GM19468 (cell line): ENCODE data around the gene GPC5.
"Not testable (repeated sequence)": the region's sequence is repeated elsewhere in the genome, so short reads cannot be mapped to it uniquely, and the experiment has no call there.

Source experiments
- ATAC-seq: cut with Tn5 transposase; IDR thresholded peaks from one replicate; pipeline ENCODE4 v1.9.1; 2021; ENCODE audit warnings: mild to moderate bottlenecking, moderate library complexity, moderate number of reproducible peaks; ENCODE audit not compliant: unreplicated experiment; ENCODE audit errors: extremely low read depth

GPC5 gene

GRCh38 chr13:92294533-92294932 is 896.1 kb downstream of the GPC5 start:
- ATAC-seq = not testable (repeated sequence)

DNA sequence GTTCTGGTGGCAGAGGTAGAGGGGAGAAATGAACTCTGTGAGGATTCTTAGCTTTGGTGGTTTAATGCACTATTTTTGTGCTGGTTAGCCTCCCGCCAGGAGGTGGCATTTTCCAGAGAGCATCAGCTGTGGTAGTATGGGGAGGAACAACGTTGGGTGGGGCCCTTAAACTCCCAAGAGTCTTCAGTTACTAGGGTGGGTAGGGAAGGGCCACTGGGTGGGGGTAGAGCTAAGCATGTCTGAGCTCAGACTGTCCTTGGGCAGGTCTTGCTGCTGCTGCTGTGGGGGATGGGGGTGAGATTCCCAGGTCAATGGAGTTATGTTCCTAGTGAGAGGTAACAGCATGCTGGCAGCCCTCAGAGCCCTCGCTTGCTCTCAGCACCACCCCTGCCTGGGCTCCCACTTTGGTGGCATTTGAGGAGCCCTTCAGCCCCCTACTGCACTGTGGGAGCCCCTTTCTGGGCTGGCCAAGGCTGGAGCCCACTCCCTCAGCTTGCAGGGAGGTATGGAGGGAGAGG is 897.8 kb downstream of the GPC5 start:
- ATAC-seq = not testable (repeated sequence)

DNA sequence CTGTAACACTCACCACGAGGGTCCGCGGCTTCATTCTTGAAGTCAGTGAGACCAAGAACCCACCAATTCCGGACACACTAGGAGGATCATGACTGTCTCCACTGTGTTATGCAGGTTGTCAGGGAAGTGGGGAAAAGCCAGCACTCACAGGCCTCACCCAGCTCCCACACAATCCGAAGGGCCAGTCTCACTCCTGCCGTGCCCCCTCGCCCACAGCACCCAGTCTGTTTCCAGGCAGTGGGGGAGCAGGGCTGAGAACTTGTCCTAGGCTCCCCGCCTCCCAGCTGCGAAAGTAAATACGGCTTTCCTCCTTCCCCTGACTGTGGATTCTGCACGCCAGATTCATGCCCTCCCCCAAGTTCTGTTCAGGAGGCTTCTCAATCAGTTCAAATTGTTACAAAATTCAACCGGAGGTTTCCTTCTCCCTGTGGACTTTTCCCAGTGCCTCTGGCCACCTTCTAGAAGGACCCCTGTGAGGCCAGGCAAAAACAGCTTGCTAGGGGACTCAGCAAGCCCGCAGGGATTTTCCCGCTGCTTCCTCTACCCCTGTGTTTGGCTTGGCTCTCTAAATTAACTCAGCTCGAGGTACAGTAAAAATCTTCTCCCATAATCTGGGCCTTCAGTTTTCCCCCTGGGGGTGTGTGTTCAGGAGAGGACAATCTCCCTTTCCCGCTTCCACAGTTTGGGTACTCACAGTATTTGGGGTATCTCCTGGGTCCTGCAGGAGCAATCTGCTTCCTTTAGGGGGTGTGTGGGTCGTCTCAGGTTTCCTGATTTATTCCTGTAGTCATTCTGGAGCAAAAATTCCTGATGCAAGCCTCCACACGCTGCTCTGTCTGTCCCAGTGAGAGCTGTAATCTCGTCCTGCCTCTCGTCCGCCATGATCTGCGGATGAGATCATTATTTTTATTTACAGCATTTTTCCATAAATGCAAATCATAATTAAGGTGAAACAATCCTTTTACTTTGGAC is 899.8 kb downstream of the GPC5 start:
- ATAC-seq = no peak

DNA sequence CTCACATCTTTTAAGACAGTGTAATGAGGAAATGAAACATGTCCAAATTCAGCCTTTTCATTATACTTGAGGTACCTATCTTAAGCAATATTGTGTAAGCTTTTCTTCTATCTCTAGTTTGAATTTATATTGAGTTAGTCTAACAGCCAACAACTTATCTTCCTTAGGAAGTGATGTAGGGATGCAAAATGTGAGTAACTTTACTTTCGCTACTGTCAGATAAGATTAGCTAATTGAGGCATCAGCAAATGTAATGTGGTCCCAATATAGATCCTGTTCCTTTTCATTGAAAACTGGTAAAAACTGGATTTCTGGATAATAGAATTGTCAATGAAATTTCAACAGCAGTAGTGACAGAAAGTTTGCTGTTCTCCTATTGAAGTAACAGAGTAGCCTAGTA is 902.2 kb downstream of the GPC5 start:
- ATAC-seq = no peak

DNA sequence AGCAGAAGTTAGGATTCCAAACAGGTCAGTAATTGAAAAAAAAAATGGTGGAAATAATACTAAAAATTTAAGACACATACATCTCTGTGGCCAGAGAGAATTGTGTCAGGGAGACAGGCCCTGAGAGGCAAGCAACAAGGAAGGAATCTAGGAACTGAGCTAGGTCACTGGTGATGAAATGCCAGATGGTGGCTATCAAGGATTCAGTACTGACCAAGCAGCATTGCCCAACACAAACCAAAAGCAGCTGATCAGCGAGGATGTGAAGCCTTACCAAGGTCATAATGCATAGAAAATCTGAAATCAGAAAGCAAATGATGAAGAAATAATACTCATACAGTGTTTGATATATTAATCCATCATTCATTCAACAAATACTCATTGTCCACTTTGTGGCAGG is 905.0 kb downstream of the GPC5 start:
- no peak for ATAC-seq

DNA sequence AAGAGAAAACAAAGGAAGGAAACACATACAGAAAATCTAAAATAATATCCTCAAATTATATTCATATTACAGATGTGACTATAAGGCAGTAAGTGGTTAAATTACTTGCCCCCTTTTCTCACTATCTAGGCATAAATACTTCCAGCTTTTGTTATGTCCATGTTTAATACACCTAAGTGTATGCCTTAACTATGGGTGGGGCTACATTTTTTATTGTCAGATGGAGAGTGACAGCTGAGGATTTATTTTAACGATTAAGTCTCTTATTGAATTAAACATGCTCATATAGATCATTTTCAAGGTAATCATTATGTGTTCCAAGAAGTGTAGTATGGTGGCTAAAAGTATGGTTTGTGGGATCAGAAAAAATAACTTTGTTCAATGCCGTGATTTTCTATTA is 909.3 kb downstream of the GPC5 start:
- no peak for ATAC-seq

DNA sequence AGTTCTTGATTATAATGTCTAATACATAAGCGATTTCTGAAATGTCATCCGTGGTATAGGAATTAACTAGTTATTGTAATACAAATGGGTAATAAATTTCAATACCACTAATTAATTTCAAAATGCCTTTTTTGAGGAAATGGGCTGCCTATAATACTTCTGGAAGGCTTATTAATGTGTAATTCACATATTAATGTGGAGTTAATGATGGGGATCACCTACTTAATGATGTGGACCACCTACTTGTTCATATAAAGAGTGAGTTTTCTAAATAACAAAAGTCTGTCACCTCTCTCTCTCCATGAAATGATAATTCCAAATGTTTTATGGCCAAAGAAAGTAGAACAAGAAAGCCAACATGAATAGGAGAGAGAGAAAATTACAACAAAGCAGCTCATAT is 914.4 kb downstream of the GPC5 start:
- no peak for ATAC-seq

DNA sequence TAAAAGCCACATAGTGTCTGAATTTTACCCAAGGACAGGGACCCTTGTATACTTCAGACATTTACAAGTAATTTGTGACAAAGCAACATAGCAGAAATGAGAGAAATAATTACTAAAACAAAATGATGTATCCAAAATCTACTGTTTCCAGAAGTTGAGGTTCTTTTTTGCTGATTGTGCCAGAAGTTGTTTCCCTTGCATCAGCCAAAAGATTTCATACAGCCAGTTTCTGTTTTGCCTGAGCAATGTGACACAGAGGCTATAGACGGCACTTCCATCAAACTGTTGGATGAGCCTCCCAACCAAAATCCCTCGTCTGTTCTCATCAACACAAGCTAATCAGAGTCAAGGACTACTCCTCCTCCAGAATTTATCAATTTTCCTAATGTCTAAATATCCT is 915.0 kb downstream of the GPC5 start:
- no peak for ATAC-seq

DNA sequence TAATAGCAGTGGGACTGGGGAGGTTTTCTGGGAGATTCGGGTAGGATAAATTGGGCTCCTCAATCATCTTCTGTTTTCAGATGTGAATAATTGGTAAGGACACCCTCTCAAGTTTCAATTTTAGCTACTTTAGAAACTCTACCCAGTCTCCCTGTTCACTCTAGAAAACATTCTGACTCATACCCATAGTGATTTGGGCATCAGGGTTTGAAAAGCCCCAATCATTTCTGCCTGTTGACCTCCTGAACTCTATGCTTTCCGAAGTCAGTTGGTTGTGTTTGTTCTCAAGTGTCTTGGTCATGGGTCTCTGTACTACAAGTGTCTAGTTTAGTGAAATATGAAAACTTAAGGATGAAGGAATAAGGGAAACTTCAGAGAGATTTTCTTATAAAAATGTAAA is 916.8 kb downstream of the GPC5 start:
- peak; percentile 34 for ATAC-seq

DNA sequence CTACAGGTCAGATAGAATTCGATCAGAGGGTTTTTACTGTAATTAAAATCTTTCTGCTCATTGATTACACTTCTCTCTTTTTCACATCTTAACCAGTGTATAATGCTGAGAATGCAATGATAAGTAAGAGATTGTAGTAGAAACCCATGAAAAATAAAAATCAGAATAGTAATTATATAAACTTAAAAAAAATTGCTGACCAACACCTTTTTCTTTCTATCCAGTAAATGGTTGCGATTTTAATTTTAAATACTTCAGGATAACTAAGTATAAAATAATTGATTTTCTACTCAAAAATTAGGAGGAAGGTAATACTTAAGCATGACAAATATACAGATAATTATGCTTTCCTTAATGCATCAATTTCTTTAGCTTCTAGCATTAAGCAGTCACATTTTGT is 917.6 kb downstream of the GPC5 start:
- no peak for ATAC-seq

DNA sequence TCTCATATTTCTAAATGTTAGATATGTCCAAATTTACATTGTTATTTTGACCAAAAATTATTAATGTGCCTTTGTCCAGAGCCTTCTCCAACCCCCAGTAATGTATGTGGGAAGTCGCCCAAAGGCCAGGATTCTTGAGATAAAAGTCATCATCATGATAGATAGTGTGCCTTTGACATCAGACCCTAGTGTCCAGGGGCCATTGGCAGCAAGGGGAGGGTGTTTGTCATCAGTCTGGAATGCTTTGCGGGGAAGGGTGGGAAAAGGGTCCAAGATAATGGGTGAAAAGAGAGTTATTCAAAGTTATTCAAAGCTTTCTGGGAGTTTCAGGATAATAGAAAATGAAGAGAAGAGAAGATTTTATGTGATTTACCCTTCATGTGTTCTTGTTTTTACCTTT is 918.6 kb downstream of the GPC5 start:
- ATAC-seq = no peak

- no peak for ATAC-seq
Observed at GRCh38 chr13:92320323-92320722, 921.9 kb downstream of the GPC5 start.

- ATAC-seq = no peak
Observed at GRCh38 chr13:92321174-92321573, 922.8 kb downstream of the GPC5 start.

DNA sequence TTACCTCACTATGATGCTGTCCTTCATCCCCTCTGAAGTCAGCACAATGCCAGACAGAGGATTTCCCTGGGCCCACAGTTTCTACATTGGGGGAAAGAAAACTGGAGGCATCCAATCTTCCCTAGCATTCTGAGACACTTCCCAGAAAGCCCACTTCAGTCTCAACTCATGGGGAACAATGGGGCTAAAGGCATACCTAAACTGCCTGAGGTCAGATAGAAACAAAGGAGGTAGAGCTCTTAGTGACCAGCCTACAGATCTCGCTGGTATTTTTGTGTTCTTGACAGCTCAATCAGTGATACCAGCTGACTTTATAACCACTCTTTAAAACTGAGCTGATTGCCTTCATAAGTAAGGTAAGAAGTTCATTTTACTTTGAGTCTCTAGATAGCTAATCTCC is 947.2 kb downstream of the GPC5 start:
- no peak for ATAC-seq

DNA sequence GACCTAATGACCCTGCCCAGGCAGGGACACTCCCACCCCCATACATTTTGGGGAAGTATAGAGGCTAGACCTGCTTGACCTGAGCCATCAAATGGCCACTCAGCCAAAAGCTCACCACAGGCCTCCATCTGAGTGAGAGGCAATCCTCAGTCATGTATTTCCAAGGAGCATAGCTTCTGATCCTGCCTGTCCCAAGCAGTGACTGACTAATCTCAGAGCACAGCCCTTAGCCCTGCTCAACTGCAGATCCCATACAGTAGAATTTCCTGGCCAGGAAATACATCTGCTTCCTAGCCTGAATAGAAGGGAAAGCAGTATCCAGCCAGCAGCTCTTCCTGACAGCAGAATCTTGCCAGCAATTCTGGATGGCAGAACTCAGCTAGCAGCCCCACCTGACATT is 947.6 kb downstream of the GPC5 start:
- ATAC-seq = no peak

DNA sequence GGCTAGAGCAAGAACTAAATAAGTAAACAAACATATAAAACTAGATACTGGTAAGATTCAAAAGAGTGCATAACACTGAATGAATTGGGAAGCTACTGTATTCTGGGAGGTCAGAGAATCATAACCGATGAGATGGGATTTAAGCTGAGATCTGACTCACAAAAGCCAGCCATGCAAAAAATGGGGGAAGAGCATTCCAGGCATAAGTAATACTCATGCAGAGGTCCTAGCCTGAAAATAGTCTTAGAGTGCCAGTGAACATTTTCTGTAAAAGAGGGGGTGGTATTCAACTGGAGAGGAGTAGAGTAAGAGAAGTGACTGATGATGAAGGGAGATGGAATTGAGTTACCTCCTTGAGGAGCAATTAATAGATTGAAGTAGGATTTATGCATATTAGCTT is 956.2 kb downstream of the GPC5 start:
- ATAC-seq = no peak

- no peak for ATAC-seq
Observed at GRCh38 chr13:92355213-92355612, 956.8 kb downstream of the GPC5 start.

DNA sequence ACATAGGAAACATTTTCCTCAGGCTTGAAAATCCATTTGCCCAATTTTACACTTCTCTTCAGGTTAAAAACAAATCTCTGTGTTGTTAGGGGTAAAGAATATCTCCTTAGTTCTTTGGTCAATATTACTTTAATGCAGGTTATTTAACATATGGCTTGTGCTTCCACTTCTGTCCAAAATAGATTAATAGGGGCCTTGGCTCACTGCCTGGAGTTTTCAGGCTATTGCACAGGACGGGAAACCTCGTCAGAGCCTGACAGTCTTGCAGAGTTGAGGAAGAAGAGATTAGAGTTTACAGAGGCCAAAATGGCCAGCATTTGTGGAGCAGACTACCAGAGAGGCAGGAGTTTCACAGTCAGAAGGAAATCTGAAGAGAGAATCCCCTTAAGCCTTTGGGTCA is 964.3 kb downstream of the GPC5 start:
- ATAC-seq = no peak

- no peak for ATAC-seq
Observed at GRCh38 chr13:92365904-92366303, 967.5 kb downstream of the GPC5 start.

- no peak for ATAC-seq
Observed at GRCh38 chr13:92377396-92377795, 979.0 kb downstream of the GPC5 start.

- ATAC-seq = no peak
Observed at GRCh38 chr13:92379371-92379770, 981.0 kb downstream of the GPC5 start.

GRCh38 chr13:92384410-92384809 is 986.0 kb downstream of the GPC5 start:
- ATAC-seq = no peak
